ENCODE measurements around the gene METTL25. TPM values are rescaled to one million over a fixed set of nuclear protein-coding genes. Genes with fewer than 3 reads are reported as not detected.
A peak's percentile ranks its signal among the peaks of the same experiment; 100 is the strongest.

Gene METTL25
- polyA plus RNA-seq, 1 donor from 2014 or later: 11.1 TPM

- Histone ChIP-seq H4K20me1 (ENCODE audit: insufficient read depth) (no peaks in the 10 kb centered on the region), H3K27me3 (ENCODE audit: insufficient read depth, low read depth, low read length) (no peaks in the 10 kb centered on the region), H3K9ac (ENCODE audit: low read length) (no peak overlapping the region), H3K79me2 (replicated peaks; ENCODE audit: insufficient read depth, low read length) (peaks cover 6% of the 10 kb centered on the region), H3F3A (ENCODE audit: insufficient read depth, low read length, poor library complexity, severe bottlenecking) (no peaks in the 10 kb centered on the region), H3K9me2 (ENCODE audit: insufficient read depth, low read length) (no peaks in the 10 kb centered on the region), H3K36me3 (ENCODE audit: insufficient read depth, low read length) (no peaks in the 10 kb centered on the region), H3K4me3 (ENCODE audit: low read length) (no peak overlapping the region), H3K27ac (ENCODE audit: low read length) (no peak overlapping the region), H3K9me3 (ENCODE audit: low read length) (no peaks in the 10 kb centered on the region), H3K4me2 (ENCODE audit: low read length) (no peak overlapping the region), H2AFZ (ENCODE audit: low read depth, low read length) (no peak overlapping the region)
- TF ChIP-seq EZH2 (IDR thresholded peaks at IDR 0.05; ENCODE audit: borderline replicate concordance, insufficient read depth, low read length, poor library complexity, severe bottlenecking) (no peak), MXI1 (conservative IDR thresholded peaks at IDR 0.05; ENCODE audit: poor library complexity, severe bottlenecking) (no peak), SMC3 (conservative IDR thresholded peaks at IDR 0.05; ENCODE audit: poor library complexity) (no peak), REST (IDR thresholded peaks at IDR 0.05; ENCODE audit: borderline replicate concordance) (no peak), TAF1 (IDR thresholded peaks at IDR 0.05; ENCODE audit: low read depth) (no peak), POLR2AphosphoS5 (IDR thresholded peaks at IDR 0.05) (no peak), RAD21 (conservative IDR thresholded peaks at IDR 0.05) (no peak)
Measured at GRCh38 chr12:82351390-82351789, 6.9 kb upstream of the METTL25 start.

- no peaks in the 10 kb centered on the region for H3K9me2 ChIP-seq (ENCODE audit: insufficient read depth, low read length)
- no peaks in the 10 kb centered on the region for H3K36me3 ChIP-seq (ENCODE audit: insufficient read depth, low read length)
- H3K4me3 ChIP-seq (ENCODE audit: low read length): peak overlapping the region; percentile 79
- peak overlapping the region; percentile 67 for H2AFZ ChIP-seq (ENCODE audit: low read depth, low read length)
- H3K27ac ChIP-seq (ENCODE audit: low read length): peak overlapping the region; percentile 97
- H3F3A ChIP-seq (ENCODE audit: insufficient read depth, low read length, poor library complexity, severe bottlenecking): no peaks in the 10 kb centered on the region
- no peaks in the 10 kb centered on the region for H3K9me3 ChIP-seq (ENCODE audit: low read length)
- peak overlapping the region; percentile 94 for H3K9ac ChIP-seq (ENCODE audit: low read length)
- H3K79me2 ChIP-seq (replicated peaks; ENCODE audit: insufficient read depth, low read length): peaks cover 34% of the 10 kb centered on the region
- TF ChIP-seq POLR2AphosphoS5 (IDR thresholded peaks at IDR 0.05) (no peak), REST (IDR thresholded peaks at IDR 0.05; ENCODE audit: borderline replicate concordance) (no peak), EP300 (conservative IDR thresholded peaks at IDR 0.05; ENCODE audit: poor library complexity, severe bottlenecking) (no peak), EZH2 (IDR thresholded peaks at IDR 0.05; ENCODE audit: borderline replicate concordance, insufficient read depth, low read length, poor library complexity, severe bottlenecking) (no peak), TAF1 (IDR thresholded peaks at IDR 0.05; ENCODE audit: low read depth) (no peak), RAD21 (conservative IDR thresholded peaks at IDR 0.05) (no peak), CTCF (IDR thresholded peaks at IDR 0.05; ENCODE audit: poor library complexity, severe bottlenecking) (no peak), MXI1 (conservative IDR thresholded peaks at IDR 0.05; ENCODE audit: poor library complexity, severe bottlenecking) (no peak), SMC3 (conservative IDR thresholded peaks at IDR 0.05; ENCODE audit: poor library complexity) (no peak)
- no peaks in the 10 kb centered on the region for H4K20me1 ChIP-seq (ENCODE audit: insufficient read depth)
- peak overlapping the region; percentile 85 for H3K4me2 ChIP-seq (ENCODE audit: low read length)
- no peaks in the 10 kb centered on the region for H3K27me3 ChIP-seq (ENCODE audit: insufficient read depth, low read depth, low read length)
Measured at GRCh38 chr12:82357340-82357739, 989 bp upstream of the METTL25 start.

Measured in neural cell (in vitro differentiated cells).